IMR-90 (cell line): ENCODE measurements around the gene PYGB. TPM values are rescaled to one million over a fixed set of nuclear protein-coding genes. Genes with fewer than 3 reads are reported as not detected.

Experiments used
- ATAC-seq: fragments of 200-7000 bp; cut with Tn5 transposase; 2 replicates; pipeline ENCODE4 v1.9.1; 2020; ENCODE audit warnings: low read depth, mild to moderate bottlenecking, moderate library complexity
- BruUV-seq: library from RNA; stranded (reverse); fragments of 400-500 nt; replicated peaks from 2 replicates; lab custom pipeline; 2021; lab: Mats Ljungman, UMichigan
- CTCF ChIA-PET: fragments of 300-600 bp; formaldehyde crosslinking; extraction: SDS; loops from one replicate; lab custom pipeline; 2021; ENCODE audit warnings: antibody characterized with exemption; lab: Yijun Ruan, JAX
- POLR2A ChIA-PET: fragments of 300-600 bp; sonication (Branson Sonifier 250); formaldehyde crosslinking; loops from one replicate; lab custom pipeline; 2022; ENCODE audit warnings: antibody characterized with exemption; ENCODE audit not compliant: unreplicated experiment; lab: Charles Lee
- DNase-seq: peaks from one replicate; pipeline ENCODE4 v3.0.0; 2013
- H2AFZ ChIP-seq: replicated peaks from 2 replicates; pipeline ENCODE3; 2013; ENCODE audit warnings: low read length, mild to moderate bottlenecking; ENCODE audit not compliant: poor library complexity
- H2AK5ac ChIP-seq: 2 replicates; pipeline ENCODE4 v1.6.1; 2013; ENCODE audit warnings: low read depth, low read length, inconsistent platforms
- H2AK9ac ChIP-seq: replicated peaks from 2 replicates; pipeline ENCODE3; 2013; ENCODE audit warnings: mild to moderate bottlenecking, low read depth, low read length, moderate library complexity; ENCODE audit not compliant: poor library complexity
- H2BK120ac ChIP-seq: 2 replicates; pipeline ENCODE4 v1.6.1; 2013; ENCODE audit warnings: low read depth, low read length, inconsistent platforms
- H2BK15ac ChIP-seq: 3 replicates; pipeline ENCODE4 v1.6.1; 2013; ENCODE audit warnings: low read depth, low read length, inconsistent platforms
- H2BK20ac ChIP-seq: 2 replicates; pipeline ENCODE4 v1.6.1; 2013; ENCODE audit warnings: low read depth, mild to moderate bottlenecking, inconsistent platforms, low read length, moderate library complexity
- H2BK5ac ChIP-seq: 2 replicates; pipeline ENCODE4 v1.6.1; 2013; ENCODE audit warnings: mild to moderate bottlenecking, low read depth, low read length, inconsistent platforms; ENCODE audit not compliant: poor library complexity, severe bottlenecking
- H3K14ac ChIP-seq: replicated peaks from 2 replicates; pipeline ENCODE4 v1.6.1; 2013; ENCODE audit warnings: low read depth, low read length, inconsistent platforms
- H3K18ac ChIP-seq: 2 replicates; pipeline ENCODE4 v1.6.1; 2013; ENCODE audit warnings: low read depth, low read length, control low read depth
- H3K23ac ChIP-seq: 2 replicates; pipeline ENCODE4 v1.6.1; 2013; ENCODE audit warnings: low read depth, low read length, inconsistent platforms
- H3K27ac ChIP-seq: 2 replicates; pipeline ENCODE4 v1.5.1; 2013; ENCODE audit warnings: mild to moderate bottlenecking, control low read depth, low read length; ENCODE audit not compliant: insufficient read depth
- H3K27me3 ChIP-seq: 2 replicates; pipeline ENCODE4 v1.6.1; 2013; ENCODE audit warnings: low read length; ENCODE audit not compliant: control insufficient read depth, insufficient read depth
- H3K36me3 ChIP-seq: 2 replicates; pipeline ENCODE4 v1.6.1; 2013; ENCODE audit warnings: low read length, mixed read lengths; ENCODE audit not compliant: control insufficient read depth, insufficient read depth
- H3K4ac ChIP-seq: 2 replicates; pipeline ENCODE4 v1.6.1; 2013; ENCODE audit warnings: low read depth, low read length, inconsistent platforms
- H3K4me1 ChIP-seq: 2 replicates; pipeline ENCODE4 v1.6.1; 2013; ENCODE audit warnings: low read length, mixed read lengths; ENCODE audit not compliant: control insufficient read depth, insufficient read depth
- H3K4me2 ChIP-seq: 2 replicates; pipeline ENCODE4 v1.6.1; 2013; ENCODE audit warnings: low read depth, mild to moderate bottlenecking, control low read depth, low read length, moderate library complexity
- H3K4me3 ChIP-seq: 2 replicates; pipeline ENCODE4 v1.5.1; 2013; ENCODE audit warnings: low read depth, mild to moderate bottlenecking, control low read depth, low read length, moderate library complexity; ENCODE audit not compliant: insufficient read depth
- H3K56ac ChIP-seq: 2 replicates; pipeline ENCODE4 v1.6.1; 2013; ENCODE audit warnings: low read length, inconsistent platforms; ENCODE audit not compliant: insufficient read depth; ENCODE audit errors: extremely low read depth
- H3K79me1 ChIP-seq, 2 experiments: 2 replicates each; pipeline ENCODE4 v1.6.1; 2013; ENCODE audit warnings: low read length in 2 of 2, inconsistent platforms in 1 of 2, low read depth in 1 of 2
- H3K9ac ChIP-seq: 2 replicates; pipeline ENCODE4 v1.6.1; 2013; ENCODE audit warnings: low read depth, low read length, control low read depth
- H3K9me1 ChIP-seq: 2 replicates; pipeline ENCODE4 v1.6.1; 2013; ENCODE audit warnings: low read length, inconsistent platforms; ENCODE audit not compliant: insufficient read depth
- H3K9me3 ChIP-seq: 2 replicates; pipeline ENCODE4 v1.6.1; 2013; ENCODE audit warnings: low read length; ENCODE audit not compliant: control insufficient read depth, insufficient read depth
- H4K20me1 ChIP-seq: 2 replicates; pipeline ENCODE4 v1.6.1; 2013; ENCODE audit warnings: low read length, inconsistent platforms; ENCODE audit not compliant: insufficient read depth
- H4K5ac ChIP-seq: 2 replicates; pipeline ENCODE4 v1.6.1; 2013; ENCODE audit warnings: mild to moderate bottlenecking, low read depth, low read length, control low read depth
- H4K8ac ChIP-seq, 2 experiments: 2 replicates each; pipeline ENCODE4 v1.6.1; 2013; ENCODE audit warnings: low read depth in 2 of 2, low read length in 2 of 2, control low read depth in 1 of 2, inconsistent platforms in 1 of 2
- H4K91ac ChIP-seq: 2 replicates; pipeline ENCODE4 v1.6.1; 2013; ENCODE audit warnings: low read depth, low read length, inconsistent platforms; ENCODE audit not compliant: insufficient read depth
- BHLHE40 ChIP-seq: fragments of 150-350 bp; IDR thresholded peaks from 2 replicates; pipeline ENCODE4 v1.6.1; 2016; ENCODE audit warnings: mild to moderate bottlenecking, low read depth, low read length
- CEBPB ChIP-seq: IDR thresholded peaks from 2 replicates; pipeline ENCODE4 v1.6.1; 2012; ENCODE audit warnings: low read depth, low read length, improper control_type of control experiment
- CHD1 ChIP-seq: IDR thresholded peaks from 2 replicates; pipeline ENCODE4 v1.6.1; 2012; ENCODE audit warnings: low read depth, low read length, improper control_type of control experiment
- CTCF ChIP-seq: conservative IDR thresholded peaks from 2 replicates; pipeline ENCODE4 v1.5.1; 2012; ENCODE audit warnings: mild to moderate bottlenecking, low read depth, low read length, improper control_type of control experiment
- ELK1 ChIP-seq: fragments of 150-350 bp; IDR thresholded peaks from 2 replicates; pipeline ENCODE4 v1.6.1; 2016; ENCODE audit warnings: low read depth, mild to moderate bottlenecking, low read length, moderate library complexity, borderline replicate concordance
- MAFK ChIP-seq: IDR thresholded peaks from 2 replicates; pipeline ENCODE4 v1.6.1; 2012; ENCODE audit warnings: low read depth, low read length, improper control_type of control experiment
- MAZ ChIP-seq: IDR thresholded peaks from 2 replicates; pipeline ENCODE4 v1.6.1; 2012; ENCODE audit warnings: low read depth, mild to moderate bottlenecking, low read length, improper control_type of control experiment, moderate library complexity, borderline replicate concordance
- MXI1 ChIP-seq: IDR thresholded peaks from 2 replicates; pipeline ENCODE4 v1.6.1; 2012; ENCODE audit warnings: low read depth, mild to moderate bottlenecking, low read length, moderate library complexity, borderline replicate concordance
- NFE2L2 ChIP-seq: fragments of 150-350 bp; IDR thresholded peaks from 2 replicates; pipeline ENCODE4 v1.6.1; 2016; ENCODE audit warnings: low read depth, mild to moderate bottlenecking, low read length
- POLR2A ChIP-seq: IDR thresholded peaks from 2 replicates; pipeline ENCODE4 v1.6.1; 2012; ENCODE audit warnings: mild to moderate bottlenecking, low read depth, low read length
- RAD21 ChIP-seq: IDR thresholded peaks from 2 replicates; pipeline ENCODE4 v1.6.1; 2012; ENCODE audit warnings: low read length, improper control_type of control experiment
- RCOR1 ChIP-seq: IDR thresholded peaks from 2 replicates; pipeline ENCODE4 v1.6.1; 2012; ENCODE audit warnings: mild to moderate bottlenecking, low read length, improper control_type of control experiment; ENCODE audit not compliant: insufficient replicate concordance
- RFX5 ChIP-seq: IDR thresholded peaks from 2 replicates; pipeline ENCODE4 v1.8.0; 2012; ENCODE audit warnings: low read depth, mild to moderate bottlenecking, low read length, moderate library complexity
- SMC3 ChIP-seq: fragments of 150-350 bp; IDR thresholded peaks from 2 replicates; pipeline ENCODE4 v1.6.1; 2016; ENCODE audit warnings: low read depth, mild to moderate bottlenecking, antibody characterized with exemption, low read length, moderate library complexity
- WGBS, 2 experiments: methylation state at CpG; one replicate each; pipeline versions ENCODE4 v1.1.5 to v1.1.7; 2013; ENCODE audit warnings: missing lambda C conversion rate in 2 of 2; ENCODE audit not compliant: insufficient read length in 1 of 2; ENCODE audit errors: extremely low coverage in 2 of 2; 5-methylcytosine and 5-hydroxymethylcytosine counted together
- dilution Hi-C: fragments of 300-500 bp; cut with HindIII; formaldehyde crosslinking; loops from one replicate; pipeline ENCODE4 v1.14.3; 2018; ENCODE audit warnings: low sequenced_read_pairs; ENCODE audit not compliant: unreplicated experiment
- in situ Hi-C: fragments of 300-500 bp; cut with MboI; formaldehyde crosslinking; loops from 3 replicates; pipeline ENCODE4 v1.14.3; 2019; ENCODE audit warnings: low sequenced_read_pairs, inconsistent platforms, mixed read lengths
- intact Hi-C: fragments of 100-400 bp; cut with micrococcal nuclease; formaldehyde crosslinking; loops from 2 replicates; pipeline ENCODE4 v1.10.0; 2022
- polyA plus RNA-seq, 3 experiments: library from polyadenylated mRNA; depleted of rRNA; stranded (reverse); fragments of >200 nt; gene quantifications; 2 replicates each; pipeline ENCODE4 v1.2.3, GENCODE V29; 2012; ENCODE audit warnings: low replicate concordance in 1 of 3
- total RNA-seq: library from RNA; depleted of rRNA; stranded (reverse); fragments of >200 nt; gene quantifications from 2 replicates; pipeline ENCODE4 v1.2.3, GENCODE V29; 2012

Gene PYGB
- total and polyA plus RNA-seq, 2 of the 4 experiments (the other 2 are of a cell fraction) = 72.4 to 83.1 TPM

- dilution Hi-C loops (no loop called here), intact Hi-C loops (no loop called here), in situ Hi-C loops (loop anchor here (10.0 kb wide), 2 partner anchors 48 to 168 kb away; no protein-coding TSS in a partner anchor)
- H3K27ac ChIP-seq = no peak overlapping the region
- H3K9me3 ChIP-seq = no peaks in the 10 kb centered on the region
- ATAC-seq (no peak), DNase-seq (no peak)
- H2BK5ac ChIP-seq = no peak overlapping the region
- CTCF ChIA-PET = no interaction called here
- H3K4me2 ChIP-seq = no peak overlapping the region
- H3K18ac ChIP-seq = no peak overlapping the region
- no peak overlapping the region for H3K9ac ChIP-seq
- peaks cover 39% of the 10 kb centered on the region for H3K36me3 ChIP-seq
- H3K56ac ChIP-seq = no peak overlapping the region
- TF ChIP-seq SMC3 = no peak
- TF ChIP-seq CTCF = no peak
- TF ChIP-seq BHLHE40 = no peak
- TF ChIP-seq RCOR1 = no peak
- TF ChIP-seq ELK1 = no peak
- no peak for TF ChIP-seq RFX5
- TF ChIP-seq MAFK = no peak
- no peak for TF ChIP-seq RAD21
- no peak for TF ChIP-seq NFE2L2
- no peak for TF ChIP-seq MAZ
- no peak for TF ChIP-seq CEBPB
- no peak for TF ChIP-seq MXI1
- TF ChIP-seq CHD1 = no peak
- no peak for TF ChIP-seq POLR2A
- H3K4ac ChIP-seq = no peak overlapping the region
- H4K5ac ChIP-seq = no peak overlapping the region
- no peaks in the 10 kb centered on the region for H3K4me1 ChIP-seq
- no peak overlapping the region for H2AK5ac ChIP-seq
- POLR2A ChIA-PET = no interaction called here
- H4K91ac ChIP-seq = no peak overlapping the region
- no peak overlapping the region for H2BK20ac ChIP-seq
- no TSS peak for BruUV-seq
- no peak overlapping the region for H4K8ac ChIP-seq
- no peak overlapping the region for H3K14ac ChIP-seq
- no peak overlapping the region for H2AFZ ChIP-seq
- H2BK15ac ChIP-seq = no peak overlapping the region
- H2BK120ac ChIP-seq = no peak overlapping the region
- H3K27me3 ChIP-seq = no peaks in the 10 kb centered on the region
- no peak overlapping the region for H2AK9ac ChIP-seq
- H3K23ac ChIP-seq = no peak overlapping the region
- no peak overlapping the region for H3K4me3 ChIP-seq
- H3K9me1 ChIP-seq = no peaks in the 10 kb centered on the region; the same call in 1 of the 2 replicates
- no peaks in the 10 kb centered on the region for H4K20me1 ChIP-seq
- WGBS, 2 experiments = no CpG with 5 or more reads among the region's 16 CpGs
- H3K79me1 ChIP-seq = 0 out of 4 replicates have a peak, but pooled peaks cover 0 to 6% of the 10 kb centered on the region in 2 experiments
These were observed 31.5 kb upstream of the PYGB start for GRCh38 chr20:25216199-25216945.
